ENCODE results near the gene PARP4. TPM values are rescaled to one million over a fixed set of nuclear protein-coding genes. Genes with fewer than 3 reads are reported as not detected.
"Not testable (repeated sequence)": the region's sequence is repeated elsewhere in the genome, so short reads cannot be mapped to it uniquely, and the experiment has no call there.

PARP4 gene
- total RNA-seq, 1 donor from 2014 or later, result 24.7 TPM

GRCh38 chr13:24386816-24387708 lies 125.5 kb downstream of the PARP4 start:
- no peak for ATAC-seq (ENCODE audit: poor library complexity)
- intact Hi-C loops (cut with DNase I), result no loop called here
- DNase-seq, result no peak

DNA sequence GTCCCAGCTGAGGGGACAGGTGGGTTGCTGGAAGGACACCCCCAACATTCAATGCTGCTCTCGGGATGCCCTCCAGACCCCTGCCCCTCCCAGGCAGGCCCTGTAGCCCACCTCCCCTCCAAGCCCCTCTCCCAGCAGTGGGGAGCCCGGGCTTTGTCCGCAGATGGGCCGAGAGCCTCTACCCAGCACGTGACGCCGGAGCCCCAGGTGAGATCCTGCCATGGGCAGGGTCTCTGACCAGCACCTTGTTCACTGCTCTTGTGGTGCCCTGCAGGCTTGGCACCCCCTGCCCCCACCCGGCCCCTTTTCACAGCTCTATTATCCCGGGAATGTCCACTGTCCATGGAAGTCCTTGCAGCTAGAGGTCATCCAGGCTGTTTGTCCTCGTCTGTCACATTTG lies 126.7 kb downstream of the PARP4 start:
- ATAC-seq (ENCODE audit: poor library complexity) (no peak), DNase-seq (no peak)
- intact Hi-C loops (cut with DNase I), result no loop called here

DNA sequence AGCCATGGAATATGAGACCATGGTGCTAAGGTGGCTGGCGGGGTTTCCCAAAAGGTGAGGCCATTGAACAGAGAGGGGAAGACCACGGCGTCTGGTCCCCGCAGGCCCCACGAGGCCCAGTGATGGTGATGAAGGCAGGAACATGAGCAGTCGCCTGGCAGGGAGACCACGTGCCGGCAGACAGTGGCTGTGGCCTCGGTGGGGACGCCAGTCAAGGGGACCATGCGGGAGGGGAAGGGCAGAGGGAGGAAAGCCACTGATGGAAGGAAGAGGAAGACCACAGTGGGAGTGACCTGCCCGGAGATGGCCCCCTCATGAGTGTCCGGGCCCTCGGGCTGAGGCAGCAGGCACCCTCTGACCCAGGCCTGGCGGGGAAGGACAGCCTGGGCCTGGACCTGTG lies 127.6 kb downstream of the PARP4 start:
- DNase-seq; ATAC-seq (ENCODE audit: poor library complexity); intact Hi-C loops (cut with DNase I): not testable (repeated sequence)

DNA sequence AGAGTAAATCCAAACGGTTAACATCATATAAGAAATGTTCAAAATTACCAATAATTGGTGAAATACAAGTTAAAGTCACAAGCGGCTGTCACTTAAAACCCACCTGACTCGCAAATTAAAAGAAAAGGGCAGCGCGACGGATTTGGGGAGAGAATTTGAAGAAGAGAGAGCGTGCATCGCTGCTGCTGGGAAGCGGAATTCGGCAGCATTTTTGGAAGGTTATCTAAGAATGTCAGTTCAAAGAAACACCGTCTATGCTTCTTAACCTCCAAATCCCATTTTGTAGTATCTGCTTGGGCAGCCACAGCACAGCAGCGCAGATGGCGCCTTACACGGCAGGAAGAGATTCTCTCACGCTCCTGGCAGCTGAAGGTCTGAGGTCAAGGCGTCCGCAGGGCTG lies 128.5 kb downstream of the PARP4 start:
- intact Hi-C loops (cut with DNase I); ATAC-seq (ENCODE audit: poor library complexity); DNase-seq: not testable (repeated sequence)

DNA sequence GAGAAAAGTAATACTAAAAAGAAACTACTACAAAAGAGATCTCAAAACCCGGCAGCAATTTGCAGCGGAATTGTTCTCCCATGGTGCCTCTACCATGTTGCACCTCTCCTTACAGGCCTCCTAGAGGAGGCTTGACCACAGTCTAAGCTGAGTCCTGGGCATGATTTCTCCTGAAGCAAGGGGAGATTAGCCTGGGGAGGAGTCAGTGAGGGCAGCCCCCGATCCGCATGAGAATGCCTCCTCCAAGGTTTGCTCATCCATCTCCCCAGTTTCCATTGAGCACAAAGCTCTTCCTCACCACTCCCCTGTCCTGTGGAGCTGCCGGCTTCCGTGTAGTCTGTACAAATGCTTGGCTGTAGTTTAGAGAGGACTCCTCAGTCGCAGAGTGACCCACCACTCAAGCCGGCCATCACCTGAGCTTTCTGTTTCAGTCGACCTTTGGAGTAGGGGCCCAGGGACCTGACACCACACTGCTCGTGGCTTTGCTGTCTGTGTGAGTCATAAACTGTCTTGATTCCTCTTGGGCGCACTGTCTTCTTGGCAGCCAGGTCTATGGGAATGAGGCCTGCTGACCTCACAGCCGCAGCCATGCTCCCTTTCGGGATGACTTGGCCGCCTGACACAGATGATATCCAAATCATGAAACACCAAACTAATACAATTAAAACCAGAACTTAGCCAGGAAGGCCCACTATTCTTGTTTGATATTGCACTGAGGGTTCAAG lies 130.9 kb downstream of the PARP4 start:
- ATAC-seq (ENCODE audit: poor library complexity) (no peak), DNase-seq (no peak)
- intact Hi-C loops (cut with DNase I), result no loop called here

DNA sequence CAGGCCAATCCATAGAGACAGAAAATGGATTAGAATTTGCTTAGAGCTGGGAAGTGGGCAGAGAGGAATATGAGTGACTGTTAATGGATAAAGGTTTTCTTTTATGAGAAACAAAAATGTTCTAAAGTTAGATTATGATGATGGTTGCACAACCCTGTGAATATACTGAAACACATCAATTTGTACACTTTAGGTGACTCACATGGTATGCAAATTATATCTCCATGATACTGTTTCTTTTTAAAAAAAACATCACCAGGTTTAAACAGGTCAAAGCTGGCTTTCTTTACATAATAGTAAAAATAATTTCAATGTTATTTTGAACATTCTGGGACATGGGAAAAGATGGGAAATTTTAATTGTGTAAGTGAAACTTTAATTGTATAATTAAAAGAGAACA lies 131.7 kb downstream of the PARP4 start:
- ATAC-seq (ENCODE audit: poor library complexity); DNase-seq; intact Hi-C loops (cut with DNase I): not testable (repeated sequence)

GRCh38 chr13:24380227-24380626 lies 132.4 kb downstream of the PARP4 start:
- intact Hi-C loops (cut with DNase I), result not testable (repeated sequence)

DNA sequence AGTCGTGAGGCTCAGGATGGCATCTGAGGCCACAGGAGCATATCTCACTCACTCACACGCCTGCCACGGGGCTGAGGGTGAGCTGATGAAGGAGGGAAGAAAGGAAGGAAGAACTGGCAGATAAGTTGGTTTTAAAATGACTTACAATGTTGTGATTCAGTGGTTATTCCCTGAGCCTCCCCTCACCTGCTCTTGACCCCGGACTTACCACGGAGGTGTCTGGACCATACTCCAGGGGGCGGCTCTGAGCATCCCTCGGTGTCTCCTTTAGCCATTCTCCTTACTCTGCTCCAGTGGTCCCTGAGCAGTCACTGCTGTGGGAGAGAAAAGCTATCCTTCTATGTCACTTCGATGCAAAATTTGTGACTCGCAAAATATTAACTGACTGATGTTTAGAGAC lies 141.3 kb downstream of the PARP4 start:
- intact Hi-C loops (cut with DNase I); ATAC-seq (ENCODE audit: poor library complexity); DNase-seq: not testable (repeated sequence)

More at GRCh38 chr13:24380227-24380626, 132.4 kb downstream of the PARP4 start:
- ATAC-seq (ENCODE audit: poor library complexity); DNase-seq: not testable (repeated sequence)

Other genes starting within 250 kb of the PARP4 start
- 2.5 TPM for gene C1QTNF9, start 203.2 kb downstream of the PARP4 start, total RNA-seq
- gene ATP12A, start 167.6 kb upstream of the PARP4 start, total RNA-seq, result not detected

All from Right ventricle myocardium superior (tissue), 1 donor.